Upper lobe of left lung (tissue), 6 donors: ENCODE data around the gene NMB. TPM values are rescaled to one million over a fixed set of nuclear protein-coding genes. Genes with fewer than 3 reads are reported as not detected.

Source experiments
- ATAC-seq, 2 donors: fragments of 200-7000 bp; cut with Tn5 transposase; one replicate each; pipeline ENCODE4 v1.9.1; 2022; ENCODE audit warnings: mild to moderate bottlenecking in 2 of 2, moderate library complexity in 2 of 2; ENCODE audit not compliant: low FRiP score in 2 of 2
- DNase-seq, 2 donors: peaks; one replicate each; pipeline ENCODE4 v3.0.0-alpha.2; 2019 to 2020
- H3K27ac ChIP-seq, 4 donors: fragments of 200-600 bp; sonication (generic); one replicate each; pipeline ENCODE4 v1.5.1; 2016 to 2019
- H3K27me3 ChIP-seq, 4 donors: fragments of 200-600 bp; sonication (generic); one replicate each; pipeline ENCODE4 v1.5.1; 2017 to 2019
- H3K36me3 ChIP-seq, 4 donors: fragments of 200-600 bp; sonication (generic); one replicate each; pipeline ENCODE4 v1.5.1; 2016 to 2019
- H3K4me1 ChIP-seq, 4 donors: fragments of 200-600 bp; sonication (generic); one replicate each; pipeline ENCODE4 v1.5.1; 2018 to 2019
- H3K4me3 ChIP-seq, 4 donors: fragments of 200-600 bp; sonication (generic); one replicate each; pipeline ENCODE4 v1.5.1; 2017 to 2019; ENCODE audit warnings: mild to moderate bottlenecking in 2 of 4, moderate library complexity in 1 of 4
- H3K9me3 ChIP-seq, 4 donors: fragments of 200-600 bp; sonication (generic); one replicate each; pipeline ENCODE4 v1.5.1; 2018 to 2019
- EP300 ChIP-seq, 4 donors: sonication (generic); formaldehyde crosslinking; IDR thresholded peaks; one replicate each; pipeline ENCODE4 v1.5.1; 2017; ENCODE audit warnings: antibody characterized with exemption in 4 of 4, control low read depth in 2 of 4
- POLR2A ChIP-seq, 4 donors: fragments of 450-650 bp; IDR thresholded peaks; one replicate each; pipeline ENCODE4 v1.5.1; 2016 to 2017; ENCODE audit warnings: antibody characterized with exemption in 4 of 4, mild to moderate bottlenecking in 2 of 4
- POLR2AphosphoS5 ChIP-seq, 2 donors: sonication (generic); formaldehyde crosslinking; IDR thresholded peaks; one replicate each; pipeline ENCODE4 v1.5.1; 2017; ENCODE audit warnings: antibody characterized with exemption in 2 of 2
- WGBS, 2 donors: methylation state at CpG; one replicate each; pipeline ENCODE4 v1.1.5; 2017 to 2018; 5-methylcytosine and 5-hydroxymethylcytosine counted together
- total RNA-seq, 6 donors: library from RNA; depleted of rRNA in 4 of 6; stranded (reverse); fragments of >200 nt in 4 of 6; gene quantifications; one replicate each; pipeline versions ENCODE4 v1.1.0 to v1.2.1, GENCODE V29; 2016 to 2021
- TF ChIP-seq, protein P1 (sequence below), 6 experiments: fragments of 450-650 bp in 4 of 6; fragments of 200-600 bp in 2 of 6; sonication (generic) in 2 of 6; IDR thresholded peaks; one replicate each; pipeline ENCODE4 v1.5.1; 2016 to 2019; ENCODE audit warnings: antibody characterized with exemption in 6 of 6
- donor health status: DM: no; HTN: no; CAD: no; lungs with moderate emphysema.
- donor health status: DM: no; HTN: yes; CAD: no; lungs with severe emphysema.

The NMB gene
- total RNA-seq, 6 donors from 2014 or later, result 4.7 to 13.1 (median 5.7) TPM; not detected in 1

DNA sequence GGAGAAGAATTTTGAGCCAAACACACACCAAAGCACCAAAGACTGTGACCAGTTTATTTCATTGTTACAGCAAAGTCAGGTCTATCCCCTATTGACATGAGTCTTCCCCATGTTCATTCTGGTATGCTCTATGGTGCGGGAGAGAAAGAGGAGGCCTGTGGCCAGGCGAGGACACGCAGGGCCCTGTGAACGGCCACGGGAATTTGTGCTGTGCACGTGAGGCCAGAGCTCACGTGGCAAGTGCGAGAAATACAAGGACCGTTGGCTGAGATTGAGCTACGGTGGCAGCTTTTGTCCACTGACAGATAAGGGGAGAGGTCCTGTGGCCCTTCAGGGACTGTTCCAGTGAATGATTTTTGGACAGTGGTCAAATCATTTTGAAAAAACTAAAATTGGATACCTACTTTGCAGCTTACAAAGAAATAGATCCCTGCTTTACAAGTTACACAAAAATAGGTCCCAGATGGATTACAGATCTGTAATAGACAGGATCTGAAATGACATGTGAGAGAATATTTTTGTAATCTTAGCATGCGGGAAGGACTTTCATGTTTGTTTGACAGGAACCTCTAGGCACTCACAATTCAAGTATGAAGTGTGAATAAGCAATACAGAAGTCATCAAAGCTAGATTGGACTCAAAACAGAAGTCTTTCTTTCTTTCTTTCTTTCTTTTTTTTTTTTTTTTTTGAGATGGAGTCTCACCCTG lies 48.0 kb downstream of the NMB start:
- Histone ChIP-seq H3K27me3 (no peaks in the 10 kb centered on the region), H3K4me3 (no peak overlapping the region), H3K4me1 (peaks cover 0 to 5% (median 0%) of the 10 kb centered on the region in 4 donors), H3K27ac (no peak overlapping the region), H3K36me3 (peaks cover 0 to 17% (median 6%) of the 10 kb centered on the region in 4 donors), H3K9me3 (no peaks in the 10 kb centered on the region)
- DNase-seq, result no peak
- TF ChIP-seq EP300 (IDR thresholded peaks at IDR 0.05) (no peak), POLR2AphosphoS5 (IDR thresholded peaks at IDR 0.05) (no peak), POLR2A (IDR thresholded peaks at IDR 0.05) (no peak)
- TF ChIP-seq, protein P1, sequence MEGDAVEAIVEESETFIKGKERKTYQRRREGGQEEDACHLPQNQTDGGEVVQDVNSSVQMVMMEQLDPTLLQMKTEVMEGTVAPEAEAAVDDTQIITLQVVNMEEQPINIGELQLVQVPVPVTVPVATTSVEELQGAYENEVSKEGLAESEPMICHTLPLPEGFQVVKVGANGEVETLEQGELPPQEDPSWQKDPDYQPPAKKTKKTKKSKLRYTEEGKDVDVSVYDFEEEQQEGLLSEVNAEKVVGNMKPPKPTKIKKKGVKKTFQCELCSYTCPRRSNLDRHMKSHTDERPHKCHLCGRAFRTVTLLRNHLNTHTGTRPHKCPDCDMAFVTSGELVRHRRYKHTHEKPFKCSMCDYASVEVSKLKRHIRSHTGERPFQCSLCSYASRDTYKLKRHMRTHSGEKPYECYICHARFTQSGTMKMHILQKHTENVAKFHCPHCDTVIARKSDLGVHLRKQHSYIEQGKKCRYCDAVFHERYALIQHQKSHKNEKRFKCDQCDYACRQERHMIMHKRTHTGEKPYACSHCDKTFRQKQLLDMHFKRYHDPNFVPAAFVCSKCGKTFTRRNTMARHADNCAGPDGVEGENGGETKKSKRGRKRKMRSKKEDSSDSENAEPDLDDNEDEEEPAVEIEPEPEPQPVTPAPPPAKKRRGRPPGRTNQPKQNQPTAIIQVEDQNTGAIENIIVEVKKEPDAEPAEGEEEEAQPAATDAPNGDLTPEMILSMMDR (IDR thresholded peaks at IDR 0.05), result no peak
- no peak for ATAC-seq
- 78 to 79% methylated on average over 11 of the region's 11 CpGs for WGBS, 2 donors

DNA sequence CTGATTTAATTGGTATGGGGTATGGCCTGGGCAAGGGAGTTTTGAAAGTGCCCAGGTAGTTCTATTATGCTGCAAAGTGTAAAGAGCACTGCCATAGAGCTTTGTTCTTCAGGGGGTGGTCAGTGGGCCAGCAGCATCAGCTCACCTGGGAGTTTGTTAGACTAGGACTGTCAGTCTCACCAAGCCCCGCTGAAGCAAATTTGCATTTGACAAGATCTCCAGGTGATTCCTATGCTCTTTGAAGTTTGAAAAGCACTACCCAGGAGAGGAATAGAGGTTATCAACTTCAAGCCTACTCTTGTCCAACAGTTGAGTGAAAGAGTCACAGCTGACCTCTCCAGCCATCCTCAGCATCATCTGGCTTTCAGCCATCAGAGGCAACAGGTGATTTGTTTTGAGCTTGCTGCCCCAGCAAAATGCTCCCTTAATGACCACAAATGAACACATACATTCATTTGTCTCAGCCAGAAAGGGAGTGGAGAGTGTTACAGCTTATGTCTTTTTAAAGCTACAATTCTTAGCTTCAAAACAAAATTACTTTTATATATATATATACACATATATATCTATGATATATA lies 49.2 kb downstream of the NMB start:
- WGBS, 2 donors, result 86 to 100% methylated on average over 1 of the region's 1 CpG
- Histone ChIP-seq H3K4me1 (peaks cover 0 to 5% (median 0%) of the 10 kb centered on the region in 4 donors), H3K9me3 (no peaks in the 10 kb centered on the region), H3K27me3 (no peaks in the 10 kb centered on the region), H3K4me3 (no peak overlapping the region), H3K36me3 (peaks cover 0 to 19% (median 6%) of the 10 kb centered on the region in 4 donors), H3K27ac (no peak overlapping the region)
- DNase-seq (no peak), ATAC-seq (no peak)
- TF ChIP-seq POLR2AphosphoS5 (IDR thresholded peaks at IDR 0.05) (no peak), EP300 (IDR thresholded peaks at IDR 0.05) (no peak), POLR2A (IDR thresholded peaks at IDR 0.05) (no peak)
- TF ChIP-seq, protein P1 (IDR thresholded peaks at IDR 0.05), result no peak

DNA sequence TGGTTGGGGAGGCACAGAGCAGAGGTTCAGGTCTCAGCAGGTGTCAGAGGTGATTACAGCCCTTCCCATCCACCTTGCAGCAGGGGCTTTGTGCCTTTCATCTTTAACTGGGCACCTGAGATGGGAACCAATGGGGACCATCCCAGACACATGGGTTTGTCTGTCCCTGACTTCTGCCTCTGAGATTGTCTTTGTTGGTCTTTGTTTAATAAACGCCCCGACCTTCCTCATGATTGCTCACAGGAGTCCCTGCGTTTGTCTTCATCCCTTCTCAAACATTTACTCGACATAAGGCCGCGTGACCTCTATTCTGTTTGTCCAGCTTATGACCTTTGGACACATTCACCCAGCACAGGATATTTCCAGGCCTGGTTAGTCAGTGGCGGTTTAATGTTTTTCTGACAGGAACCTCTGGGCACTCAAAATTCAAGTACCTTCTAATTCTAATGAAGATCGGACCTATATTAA lies 51.3 kb downstream of the NMB start:
- ATAC-seq (no peak), DNase-seq (no peak)
- no peaks in the 10 kb centered on the region for H3K9me3 ChIP-seq
- no peak overlapping the region for H3K4me3 ChIP-seq
- H3K4me1 ChIP-seq, result peaks cover 2 to 10% (median 4%) of the 10 kb centered on the region in 4 donors
- no peak overlapping the region for H3K27ac ChIP-seq
- H3K27me3 ChIP-seq, result no peaks in the 10 kb centered on the region
- H3K36me3 ChIP-seq, result peaks cover 0 to 19% (median 6%) of the 10 kb centered on the region in 4 donors
- 86 to 90% methylated on average over 8 of the region's 8 CpGs for WGBS, 2 donors
- no peak for TF ChIP-seq EP300 (IDR thresholded peaks at IDR 0.05)
- TF ChIP-seq POLR2AphosphoS5 (IDR thresholded peaks at IDR 0.05), result no peak
- TF ChIP-seq, protein P1 (IDR thresholded peaks at IDR 0.05), result no peak
- TF ChIP-seq POLR2A (IDR thresholded peaks at IDR 0.05), result no peak

DNA sequence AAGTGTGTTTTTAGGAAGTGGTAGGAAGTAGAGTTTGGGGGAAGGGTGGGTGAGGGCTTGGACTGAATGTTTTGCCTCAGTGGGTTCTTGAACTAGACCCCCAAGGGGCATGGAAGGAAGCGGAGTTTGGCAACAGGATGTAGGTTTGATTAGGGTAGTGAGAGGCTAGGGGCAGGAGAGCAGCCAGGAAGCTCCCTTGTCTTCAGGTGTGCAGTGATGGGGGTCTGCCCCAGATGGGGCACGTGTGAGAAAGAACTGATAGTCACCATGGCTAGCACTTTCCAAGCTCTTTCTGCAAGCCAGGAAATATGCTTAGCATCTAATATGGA lies 52.5 kb downstream of the NMB start:
- no peak overlapping the region for H3K27ac ChIP-seq
- peaks cover 0 to 19% (median 6%) of the 10 kb centered on the region in 4 donors for H3K36me3 ChIP-seq
- DNase-seq, result no peak
- ATAC-seq, result no peak
- WGBS, 2 donors, result 56 to 59% methylated on average over 2 of the region's 2 CpGs
- H3K4me3 ChIP-seq, result no peak overlapping the region
- peaks cover 5 to 16% (median 7%) of the 10 kb centered on the region in 4 donors for H3K4me1 ChIP-seq
- no peaks in the 10 kb centered on the region for H3K27me3 ChIP-seq
- H3K9me3 ChIP-seq, result no peaks in the 10 kb centered on the region
- no peak for TF ChIP-seq POLR2AphosphoS5 (IDR thresholded peaks at IDR 0.05)
- TF ChIP-seq EP300 (IDR thresholded peaks at IDR 0.05), result no peak
- no peak for TF ChIP-seq POLR2A (IDR thresholded peaks at IDR 0.05)
- TF ChIP-seq, protein P1 (IDR thresholded peaks at IDR 0.05), result no peak

Other genes starting within 250 kb of the NMB start
- gene ZSCAN2, start 57.2 kb downstream of the NMB start, total RNA-seq, result 10 to 100 TPM in 1 of 6 donors, 1 to 10 TPM in 5; 4.1 to 11.0 (median 5.9) TPM
- gene WDR73, start 3.9 kb downstream of the NMB start, total RNA-seq, result 100 to 1,000 TPM in 1 of 6 donors, 10 to 100 TPM in 5; 21.5 to 138 (median 35.8) TPM
- gene SEC11A, start 57.9 kb upstream of the NMB start, total RNA-seq, result 100 to 1,000 TPM in 4 of 6 donors, 10 to 100 TPM in 2; 38.8 to 164 (median 116) TPM
- 10 to 100 TPM; 22.5 to 35.2 (median 26.7) TPM for gene ZNF592, start 90.4 kb upstream of the NMB start, total RNA-seq
- gene ALPK3, start 159.2 kb upstream of the NMB start, total RNA-seq, result 10 to 100 TPM in 5 of 6 donors, 1 to 10 TPM in 1; 7.9 to 36.4 (median 13.0) TPM
- gene SLC28A1, start 226.5 kb upstream of the NMB start, total RNA-seq, result not detected